ENCODE results near the gene ADAMTSL1.

DNA sequence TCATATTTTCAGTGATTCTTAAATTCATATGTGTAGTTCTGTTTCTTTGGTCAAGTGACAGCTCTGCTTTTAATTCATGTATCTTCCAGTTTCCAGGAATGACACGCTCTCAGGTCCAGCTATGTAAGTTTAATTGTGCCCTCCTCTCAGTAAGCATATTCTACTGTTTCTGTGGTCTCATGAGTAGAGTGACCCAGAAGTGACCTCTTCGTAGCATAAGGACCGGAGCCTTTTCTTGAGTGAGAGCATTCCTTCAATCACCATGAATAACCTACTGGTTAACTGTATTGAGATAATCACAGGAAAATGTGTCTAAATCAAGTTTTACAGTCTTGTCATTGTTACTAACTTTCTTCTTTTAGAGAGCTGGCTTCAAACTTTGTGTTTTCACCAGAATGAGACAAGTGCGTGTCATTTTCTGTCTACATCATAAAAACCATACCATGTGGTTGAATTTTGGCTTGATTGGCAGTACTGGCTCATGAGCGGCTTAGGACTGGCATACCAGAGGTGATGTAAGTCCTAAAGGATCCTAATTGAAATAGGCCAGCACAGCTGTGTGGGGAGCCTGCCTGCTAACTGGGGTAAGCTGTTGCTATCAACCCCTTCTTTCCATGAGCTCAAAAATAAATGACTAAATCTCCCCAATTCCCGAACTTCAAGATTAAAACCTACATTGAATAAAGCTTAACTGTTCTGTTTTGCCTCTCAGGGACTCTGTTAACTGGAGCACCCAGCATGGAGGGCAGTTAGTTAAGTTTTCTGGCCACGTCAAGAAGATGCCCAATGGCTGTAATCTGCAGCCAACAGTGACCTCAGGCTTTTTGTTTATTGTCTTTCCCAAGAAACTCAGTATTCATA, 4.8 kb downstream of the ADAMTSL1 start:
- TF ChIP-seq, protein P1, sequence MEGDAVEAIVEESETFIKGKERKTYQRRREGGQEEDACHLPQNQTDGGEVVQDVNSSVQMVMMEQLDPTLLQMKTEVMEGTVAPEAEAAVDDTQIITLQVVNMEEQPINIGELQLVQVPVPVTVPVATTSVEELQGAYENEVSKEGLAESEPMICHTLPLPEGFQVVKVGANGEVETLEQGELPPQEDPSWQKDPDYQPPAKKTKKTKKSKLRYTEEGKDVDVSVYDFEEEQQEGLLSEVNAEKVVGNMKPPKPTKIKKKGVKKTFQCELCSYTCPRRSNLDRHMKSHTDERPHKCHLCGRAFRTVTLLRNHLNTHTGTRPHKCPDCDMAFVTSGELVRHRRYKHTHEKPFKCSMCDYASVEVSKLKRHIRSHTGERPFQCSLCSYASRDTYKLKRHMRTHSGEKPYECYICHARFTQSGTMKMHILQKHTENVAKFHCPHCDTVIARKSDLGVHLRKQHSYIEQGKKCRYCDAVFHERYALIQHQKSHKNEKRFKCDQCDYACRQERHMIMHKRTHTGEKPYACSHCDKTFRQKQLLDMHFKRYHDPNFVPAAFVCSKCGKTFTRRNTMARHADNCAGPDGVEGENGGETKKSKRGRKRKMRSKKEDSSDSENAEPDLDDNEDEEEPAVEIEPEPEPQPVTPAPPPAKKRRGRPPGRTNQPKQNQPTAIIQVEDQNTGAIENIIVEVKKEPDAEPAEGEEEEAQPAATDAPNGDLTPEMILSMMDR (IDR thresholded peaks at IDR 0.05), result no peak
- no peak for TF ChIP-seq POLR2AphosphoS5 (IDR thresholded peaks at IDR 0.05)
- TF ChIP-seq POLR2A (IDR thresholded peaks at IDR 0.05), result no peak
- no peak for TF ChIP-seq EP300 (IDR thresholded peaks at IDR 0.05; ENCODE audit: low read depth)

All from transverse colon (tissue), 4 donors.